K562 (cell line): ENCODE results near the gene UQCRH. TPM values are rescaled to one million over a fixed set of nuclear protein-coding genes. Genes with fewer than 3 reads are reported as not detected.

Source experiments
- HMGN3 ChIP-seq: IDR thresholded peaks from 2 replicates; pipeline ENCODE4 v1.6.1; 2011; ENCODE audit warnings: borderline replicate concordance, low read depth, mild to moderate bottlenecking, mixed read lengths, low read length; ENCODE audit not compliant: insufficient read length; ENCODE audit errors: extremely low read depth
- JUND ChIP-seq, 2 experiments: IDR thresholded peaks; 2 replicates in 1 of 2; 3 replicates in 1 of 2; pipeline ENCODE4 v1.6.1; 2011; ENCODE audit warnings: borderline replicate concordance in 2 of 2, low read depth in 2 of 2, low read length in 2 of 2, improper control_type of control experiment in 1 of 2, missing biosample characterization in 1 of 2, missing genetic modification characterization in 1 of 2, missing genetic modification reagents in 1 of 2
- NFATC3 ChIP-seq: fragments of 450-650 bp; IDR thresholded peaks from 2 replicates; pipeline ENCODE4 v1.6.1; 2017; ENCODE audit warnings: mild to moderate bottlenecking
- RCOR1 ChIP-seq, 2 experiments: IDR thresholded peaks; 2 replicates each; pipeline ENCODE4 v1.6.1; 2012; ENCODE audit warnings: low read depth in 2 of 2, low read length in 2 of 2, borderline replicate concordance in 1 of 2, improper control_type of control experiment in 1 of 2
- RHOXF2B ChIP-seq: fragments of 250-450 bp; sonication (Bioruptor Pico); conservative IDR thresholded peaks from 2 replicates; pipeline ENCODE4 v1.5.1; 2021
- SMAD4 ChIP-seq: fragments of 250-450 bp; sonication (Bioruptor Pico); conservative IDR thresholded peaks from 2 replicates; pipeline ENCODE4 v1.8.0; 2021; ENCODE audit warnings: inconsistent platforms, mild to moderate bottlenecking, moderate library complexity
- TAF7 ChIP-seq: fragments of 450-650 bp; IDR thresholded peaks from 2 replicates; pipeline ENCODE4 v1.6.1; 2016; ENCODE audit warnings: missing genetic modification characterization, missing compliant biosample characterization
- TCF3 ChIP-seq: sonication (generic); formaldehyde crosslinking; IDR thresholded peaks from 2 replicates; pipeline ENCODE4 v1.4.0; 2020; ENCODE audit warnings: mild to moderate bottlenecking, missing genetic modification reagents
- polyA plus RNA-seq, 8 experiments: library from polyadenylated mRNA; depleted of rRNA in 4 of 8; stranded (reverse) in 5 of 8; unstranded in 3 of 8; fragments of >200 nt; fragmentation: Nextera tagmentation in 2 of 8; fragmentation: Illumina TruSeq in 1 of 8; extraction: Ambion mirVana in 2 of 8; extraction: Trizol in 1 of 8; gene quantifications; 2 replicates each; pipeline versions ENCODE4 v1.2.1 to v1.2.3, GENCODE V29; 2011 to 2014; ENCODE audit warnings: inconsistent platforms in 1 of 8, missing spikeins in 1 of 8
- total RNA-seq, 7 experiments: library from RNA; depleted of rRNA in 6 of 7; stranded (reverse); fragments of >200 nt in 6 of 7; fragmentation: Illumina TruSeq in 2 of 7; extraction: Trizol in 2 of 7; gene quantifications; 2 replicates each; pipeline versions ENCODE4 v1.2.1 to v1.2.3, GENCODE V29; 2011 to 2021; ENCODE audit warnings: low replicate concordance in 1 of 7
- TF ChIP-seq, protein P1 (sequence below), 2 experiments: IDR thresholded peaks; 2 replicates each; pipeline ENCODE4 v1.6.1; 2011; ENCODE audit warnings: borderline replicate concordance in 1 of 2, control low read depth in 1 of 2, low read depth in 1 of 2, low read length in 1 of 2, mild to moderate bottlenecking in 1 of 2, mixed read lengths in 1 of 2, moderate library complexity in 1 of 2; ENCODE audit not compliant: insufficient read depth in 1 of 2, insufficient read length in 1 of 2, poor library complexity in 1 of 2, severe bottlenecking in 1 of 2; ENCODE audit errors: extremely low read depth in 1 of 2
- TF ChIP-seq, protein P2 (sequence below): fragments of 450-650 bp; IDR thresholded peaks from 2 replicates; pipeline ENCODE4 v1.6.1; 2014; ENCODE audit warnings: low read depth, mild to moderate bottlenecking, moderate library complexity, borderline replicate concordance
- TF ChIP-seq, protein P3 (sequence below), 2 experiments: fragments of 450-650 bp in 1 of 2; sonication (generic) in 1 of 2; formaldehyde crosslinking in 1 of 2; IDR thresholded peaks in 1 of 2; conservative IDR thresholded peaks in 1 of 2; 2 replicates each; pipeline versions ENCODE4 v1.6.1 to v1.8.1; 2016 to 2023; ENCODE audit warnings: mild to moderate bottlenecking in 2 of 2, moderate library complexity in 2 of 2, inconsistent platforms in 1 of 2, missing genetic modification reagents in 1 of 2
- TF ChIP-seq, protein P4 (sequence below): fragments of 200-800 bp; sonication (Bioruptor generic); IDR thresholded peaks from 2 replicates; pipeline ENCODE4 v1.6.1; 2016; ENCODE audit warnings: missing genetic modification characterization, missing compliant biosample characterization
- TF ChIP-seq, protein P5 (sequence below), 2 experiments: fragments of 450-650 bp; conservative IDR thresholded peaks; 2 replicates each; pipeline ENCODE4 v1.6.1; 2017; ENCODE audit warnings: mild to moderate bottlenecking in 2 of 2, moderate library complexity in 2 of 2

The UQCRH gene
- total and polyA plus RNA-seq, 9 of the 15 experiments (the other 6 are each of a cell fraction or from before 2014, with no cell fraction given) = 1,267 to 5,184 (median 2,410) TPM

DNA sequence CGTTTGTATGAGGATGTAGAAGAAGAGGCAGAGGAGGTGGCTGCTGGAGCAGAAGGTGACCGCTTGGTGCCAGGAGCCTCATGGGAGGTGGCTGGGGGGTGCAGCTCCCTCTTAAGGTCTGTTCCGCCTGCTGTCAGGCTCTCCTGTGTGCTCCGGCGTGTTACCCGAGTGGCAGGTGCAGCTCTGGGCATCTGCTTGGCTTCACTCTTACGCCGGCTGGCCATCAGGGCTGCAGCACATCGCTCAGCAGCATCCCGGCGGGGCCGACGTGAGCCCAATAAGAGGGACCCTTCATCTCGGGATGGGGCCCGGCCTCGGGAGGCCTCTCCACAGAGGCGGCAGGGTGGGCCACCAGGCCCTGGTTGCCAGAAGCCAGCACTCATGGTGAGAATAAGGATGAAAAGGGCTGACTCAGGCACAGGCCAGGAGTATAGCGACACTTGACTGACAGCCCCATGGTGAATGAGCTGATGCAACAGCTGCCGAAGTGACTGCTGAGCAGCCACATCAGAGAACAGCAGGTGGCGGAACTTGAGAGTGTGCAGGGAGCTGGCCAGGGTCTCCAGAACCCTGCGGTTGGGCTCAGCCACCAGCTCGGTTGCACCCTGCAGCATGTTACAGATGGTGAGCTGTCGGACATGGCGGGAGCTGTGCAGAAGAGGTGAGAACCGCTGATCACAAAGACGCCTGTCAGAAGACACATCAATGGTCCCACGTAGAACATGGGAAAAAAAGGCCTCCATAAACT lies 17.6 kb upstream of the UQCRH start (continued):
- TF ChIP-seq, protein P1, sequence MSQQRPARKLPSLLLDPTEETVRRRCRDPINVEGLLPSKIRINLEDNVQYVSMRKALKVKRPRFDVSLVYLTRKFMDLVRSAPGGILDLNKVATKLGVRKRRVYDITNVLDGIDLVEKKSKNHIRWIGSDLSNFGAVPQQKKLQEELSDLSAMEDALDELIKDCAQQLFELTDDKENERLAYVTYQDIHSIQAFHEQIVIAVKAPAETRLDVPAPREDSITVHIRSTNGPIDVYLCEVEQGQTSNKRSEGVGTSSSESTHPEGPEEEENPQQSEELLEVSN (IDR thresholded peaks at IDR 0.05; ENCODE audit: borderline replicate concordance in 1 of 2, extremely low read depth in 1 of 2, insufficient read depth in 1 of 2, insufficient read length in 1 of 2, low read depth in 1 of 2, low read length in 1 of 2, poor library complexity in 1 of 2, severe bottlenecking in 1 of 2) = peak in 1 of 2 experiments; percentile 14
- TF ChIP-seq RHOXF2B (CRISPR knock-in tag) = 0 out of 2 replicates have a peak, but pooled peaks have one; percentile 17
- peak; percentile 21; the same call in 1 of the 2 replicates for TF ChIP-seq TAF7 (tag)
- TF ChIP-seq, protein P2, sequence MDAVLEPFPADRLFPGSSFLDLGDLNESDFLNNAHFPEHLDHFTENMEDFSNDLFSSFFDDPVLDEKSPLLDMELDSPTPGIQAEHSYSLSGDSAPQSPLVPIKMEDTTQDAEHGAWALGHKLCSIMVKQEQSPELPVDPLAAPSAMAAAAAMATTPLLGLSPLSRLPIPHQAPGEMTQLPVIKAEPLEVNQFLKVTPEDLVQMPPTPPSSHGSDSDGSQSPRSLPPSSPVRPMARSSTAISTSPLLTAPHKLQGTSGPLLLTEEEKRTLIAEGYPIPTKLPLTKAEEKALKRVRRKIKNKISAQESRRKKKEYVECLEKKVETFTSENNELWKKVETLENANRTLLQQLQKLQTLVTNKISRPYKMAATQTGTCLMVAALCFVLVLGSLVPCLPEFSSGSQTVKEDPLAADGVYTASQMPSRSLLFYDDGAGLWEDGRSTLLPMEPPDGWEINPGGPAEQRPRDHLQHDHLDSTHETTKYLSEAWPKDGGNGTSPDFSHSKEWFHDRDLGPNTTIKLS = peak; percentile 49; the same call in 1 of the 2 replicates
- TF ChIP-seq, protein P3, sequence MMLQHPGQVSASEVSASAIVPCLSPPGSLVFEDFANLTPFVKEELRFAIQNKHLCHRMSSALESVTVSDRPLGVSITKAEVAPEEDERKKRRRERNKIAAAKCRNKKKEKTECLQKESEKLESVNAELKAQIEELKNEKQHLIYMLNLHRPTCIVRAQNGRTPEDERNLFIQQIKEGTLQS (IDR thresholded peaks at IDR 0.05) = peak; percentile 98
- TF ChIP-seq, protein P3 (CRISPR knock-in tag; conservative IDR thresholded peaks at IDR 0.05) = peak; percentile 69
- TF ChIP-seq, protein P4, sequence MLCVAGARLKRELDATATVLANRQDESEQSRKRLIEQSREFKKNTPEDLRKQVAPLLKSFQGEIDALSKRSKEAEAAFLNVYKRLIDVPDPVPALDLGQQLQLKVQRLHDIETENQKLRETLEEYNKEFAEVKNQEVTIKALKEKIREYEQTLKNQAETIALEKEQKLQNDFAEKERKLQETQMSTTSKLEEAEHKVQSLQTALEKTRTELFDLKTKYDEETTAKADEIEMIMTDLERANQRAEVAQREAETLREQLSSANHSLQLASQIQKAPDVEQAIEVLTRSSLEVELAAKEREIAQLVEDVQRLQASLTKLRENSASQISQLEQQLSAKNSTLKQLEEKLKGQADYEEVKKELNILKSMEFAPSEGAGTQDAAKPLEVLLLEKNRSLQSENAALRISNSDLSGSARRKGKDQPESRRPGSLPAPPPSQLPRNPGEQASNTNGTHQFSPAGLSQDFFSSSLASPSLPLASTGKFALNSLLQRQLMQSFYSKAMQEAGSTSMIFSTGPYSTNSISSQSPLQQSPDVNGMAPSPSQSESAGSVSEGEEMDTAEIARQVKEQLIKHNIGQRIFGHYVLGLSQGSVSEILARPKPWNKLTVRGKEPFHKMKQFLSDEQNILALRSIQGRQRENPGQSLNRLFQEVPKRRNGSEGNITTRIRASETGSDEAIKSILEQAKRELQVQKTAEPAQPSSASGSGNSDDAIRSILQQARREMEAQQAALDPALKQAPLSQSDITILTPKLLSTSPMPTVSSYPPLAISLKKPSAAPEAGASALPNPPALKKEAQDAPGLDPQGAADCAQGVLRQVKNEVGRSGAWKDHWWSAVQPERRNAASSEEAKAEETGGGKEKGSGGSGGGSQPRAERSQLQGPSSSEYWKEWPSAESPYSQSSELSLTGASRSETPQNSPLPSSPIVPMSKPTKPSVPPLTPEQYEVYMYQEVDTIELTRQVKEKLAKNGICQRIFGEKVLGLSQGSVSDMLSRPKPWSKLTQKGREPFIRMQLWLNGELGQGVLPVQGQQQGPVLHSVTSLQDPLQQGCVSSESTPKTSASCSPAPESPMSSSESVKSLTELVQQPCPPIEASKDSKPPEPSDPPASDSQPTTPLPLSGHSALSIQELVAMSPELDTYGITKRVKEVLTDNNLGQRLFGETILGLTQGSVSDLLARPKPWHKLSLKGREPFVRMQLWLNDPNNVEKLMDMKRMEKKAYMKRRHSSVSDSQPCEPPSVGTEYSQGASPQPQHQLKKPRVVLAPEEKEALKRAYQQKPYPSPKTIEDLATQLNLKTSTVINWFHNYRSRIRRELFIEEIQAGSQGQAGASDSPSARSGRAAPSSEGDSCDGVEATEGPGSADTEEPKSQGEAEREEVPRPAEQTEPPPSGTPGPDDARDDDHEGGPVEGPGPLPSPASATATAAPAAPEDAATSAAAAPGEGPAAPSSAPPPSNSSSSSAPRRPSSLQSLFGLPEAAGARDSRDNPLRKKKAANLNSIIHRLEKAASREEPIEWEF (CRISPR knock-in tag) = no peak
- TF ChIP-seq, protein P5, sequence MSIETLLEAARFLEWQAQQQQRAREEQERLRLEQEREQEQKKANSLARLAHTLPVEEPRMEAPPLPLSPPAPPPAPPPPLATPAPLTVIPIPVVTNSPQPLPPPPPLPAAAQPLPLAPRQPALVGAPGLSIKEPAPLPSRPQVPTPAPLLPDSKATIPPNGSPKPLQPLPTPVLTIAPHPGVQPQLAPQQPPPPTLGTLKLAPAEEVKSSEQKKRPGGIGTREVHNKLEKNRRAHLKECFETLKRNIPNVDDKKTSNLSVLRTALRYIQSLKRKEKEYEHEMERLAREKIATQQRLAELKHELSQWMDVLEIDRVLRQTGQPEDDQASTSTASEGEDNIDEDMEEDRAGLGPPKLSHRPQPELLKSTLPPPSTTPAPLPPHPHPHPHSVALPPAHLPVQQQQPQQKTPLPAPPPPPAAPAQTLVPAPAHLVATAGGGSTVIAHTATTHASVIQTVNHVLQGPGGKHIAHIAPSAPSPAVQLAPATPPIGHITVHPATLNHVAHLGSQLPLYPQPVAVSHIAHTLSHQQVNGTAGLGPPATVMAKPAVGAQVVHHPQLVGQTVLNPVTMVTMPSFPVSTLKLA (conservative IDR thresholded peaks at IDR 0.05) = peak in 1 of 2 experiments; percentile 31; a peak in 2 of 4 replicates
- TF ChIP-seq NFATC3 = no peak
- TF ChIP-seq RCOR1 (IDR thresholded peaks at IDR 0.05; ENCODE audit: borderline replicate concordance in 1 of 2, low read depth in 2 of 2, low read length in 2 of 2) = peak in 1 of 2 experiments; percentile 40; a peak in 1 of 4 replicates
- peak; percentile 87 for TF ChIP-seq JUND (IDR thresholded peaks at IDR 0.05; ENCODE audit: borderline replicate concordance, low read depth, low read length)
- peak; percentile 65; the same call in 1 of the 3 replicates for TF ChIP-seq JUND (tag; IDR thresholded peaks at IDR 0.05; ENCODE audit: borderline replicate concordance, low read depth, low read length)
- peak; percentile 91 for TF ChIP-seq SMAD4
- TF ChIP-seq TCF3 = peak; percentile 48
- TF ChIP-seq HMGN3 = peak; percentile 74
